Vagina (tissue), 2 donors: ENCODE results near the gene HSBP1. TPM values are rescaled to one million over a fixed set of nuclear protein-coding genes. Genes with fewer than 3 reads are reported as not detected.

Experiments used
- DNase-seq, 2 donors: peaks; one replicate each; pipeline ENCODE4 v3.0.0-alpha.2; 2017; ENCODE audit errors: extremely low spot score in 2 of 2
- H3K27ac ChIP-seq: fragments of 200-600 bp; sonication (generic); one replicate; pipeline ENCODE4 v1.5.1; 2019
- H3K27me3 ChIP-seq: fragments of 200-600 bp; sonication (generic); one replicate; pipeline ENCODE4 v1.5.1; 2019
- H3K36me3 ChIP-seq, 2 donors: fragments of 200-600 bp; sonication (generic); one replicate each; pipeline ENCODE4 v1.5.1; 2017 to 2019
- H3K4me1 ChIP-seq: fragments of 200-600 bp; sonication (generic); one replicate; pipeline ENCODE4 v1.5.1; 2019
- H3K4me3 ChIP-seq, 2 donors: fragments of 200-600 bp; sonication (generic); 1 replicate in 1 of 2; 2 replicates in 1 of 2; pipeline ENCODE4 v1.5.1; 2016 to 2019
- H3K9me3 ChIP-seq: fragments of 200-600 bp; sonication (generic); one replicate; pipeline ENCODE4 v1.5.1; 2019
- POLR2A ChIP-seq, 2 donors: fragments of 450-650 bp; IDR thresholded peaks; one replicate each; pipeline ENCODE4 v1.6.1; 2017; ENCODE audit warnings: antibody characterized with exemption in 2 of 2, mild to moderate bottlenecking in 2 of 2, moderate library complexity in 2 of 2
- POLR2AphosphoS5 ChIP-seq, 2 donors: sonication (generic); formaldehyde crosslinking; IDR thresholded peaks; one replicate each; pipeline ENCODE4 v1.9.0; 2017; ENCODE audit warnings: antibody characterized with exemption in 2 of 2, mild to moderate bottlenecking in 2 of 2, low read depth in 1 of 2; ENCODE audit not compliant: insufficient read depth in 1 of 2
- intact Hi-C: fragments of 100-400 bp; cut with DNase I; formaldehyde crosslinking; loops from one replicate; pipeline ENCODE4 v1.15.1; 2023
- total RNA-seq: library from RNA; depleted of rRNA; stranded (reverse); fragments of >200 nt; gene quantifications from one replicate; pipeline ENCODE4 v1.2.3, GENCODE V29; 2016
- TF ChIP-seq, protein P1 (sequence below), 3 experiments: fragments of 450-650 bp in 2 of 3; fragments of 200-600 bp in 1 of 3; sonication (generic) in 1 of 3; IDR thresholded peaks; one replicate each; pipeline ENCODE4 v1.5.1; 2017 to 2019; ENCODE audit warnings: antibody characterized with exemption in 3 of 3, mild to moderate bottlenecking in 2 of 3, moderate library complexity in 2 of 3

The HSBP1 gene
- total RNA-seq, 1 donor from 2014 or later: 14.2 TPM

DNA sequence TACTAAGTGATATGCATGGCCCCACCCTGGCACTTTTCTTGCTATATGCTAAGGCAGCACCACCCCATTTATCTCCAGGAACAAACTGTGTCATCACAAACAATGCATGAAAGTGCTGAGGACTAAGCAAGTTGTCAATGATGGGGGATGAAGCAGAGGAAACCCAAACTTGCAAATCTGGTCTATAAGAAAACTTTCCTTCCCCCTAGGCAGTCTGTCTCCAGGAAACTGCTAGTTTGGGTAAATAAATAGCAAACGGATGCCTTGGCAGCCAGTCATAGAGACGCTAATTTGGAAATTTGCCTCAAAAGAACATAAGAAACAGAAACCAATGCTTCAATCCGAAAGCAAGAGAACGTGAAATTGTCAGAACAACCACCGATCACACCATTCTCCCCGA is 5.6 kb upstream of the HSBP1 start:
- no peaks in the 10 kb centered on the region for H3K9me3 ChIP-seq
- DNase-seq: no peak
- H3K4me3 ChIP-seq: peak overlapping the region; percentile 26 to 28
- intact Hi-C loops: no loop called here
- no peaks in the 10 kb centered on the region for H3K36me3 ChIP-seq
- H3K27ac ChIP-seq: no peak overlapping the region
- peak in 1 of 2 donors; percentile 21 for TF ChIP-seq POLR2AphosphoS5 (IDR thresholded peaks at IDR 0.05; ENCODE audit: insufficient read depth in 1 of 2, low read depth in 1 of 2)
- TF ChIP-seq, protein P1, sequence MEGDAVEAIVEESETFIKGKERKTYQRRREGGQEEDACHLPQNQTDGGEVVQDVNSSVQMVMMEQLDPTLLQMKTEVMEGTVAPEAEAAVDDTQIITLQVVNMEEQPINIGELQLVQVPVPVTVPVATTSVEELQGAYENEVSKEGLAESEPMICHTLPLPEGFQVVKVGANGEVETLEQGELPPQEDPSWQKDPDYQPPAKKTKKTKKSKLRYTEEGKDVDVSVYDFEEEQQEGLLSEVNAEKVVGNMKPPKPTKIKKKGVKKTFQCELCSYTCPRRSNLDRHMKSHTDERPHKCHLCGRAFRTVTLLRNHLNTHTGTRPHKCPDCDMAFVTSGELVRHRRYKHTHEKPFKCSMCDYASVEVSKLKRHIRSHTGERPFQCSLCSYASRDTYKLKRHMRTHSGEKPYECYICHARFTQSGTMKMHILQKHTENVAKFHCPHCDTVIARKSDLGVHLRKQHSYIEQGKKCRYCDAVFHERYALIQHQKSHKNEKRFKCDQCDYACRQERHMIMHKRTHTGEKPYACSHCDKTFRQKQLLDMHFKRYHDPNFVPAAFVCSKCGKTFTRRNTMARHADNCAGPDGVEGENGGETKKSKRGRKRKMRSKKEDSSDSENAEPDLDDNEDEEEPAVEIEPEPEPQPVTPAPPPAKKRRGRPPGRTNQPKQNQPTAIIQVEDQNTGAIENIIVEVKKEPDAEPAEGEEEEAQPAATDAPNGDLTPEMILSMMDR (IDR thresholded peaks at IDR 0.05): no peak
- H3K27me3 ChIP-seq: no peaks in the 10 kb centered on the region
- H3K4me1 ChIP-seq: peaks cover 18% of the 10 kb centered on the region

DNA sequence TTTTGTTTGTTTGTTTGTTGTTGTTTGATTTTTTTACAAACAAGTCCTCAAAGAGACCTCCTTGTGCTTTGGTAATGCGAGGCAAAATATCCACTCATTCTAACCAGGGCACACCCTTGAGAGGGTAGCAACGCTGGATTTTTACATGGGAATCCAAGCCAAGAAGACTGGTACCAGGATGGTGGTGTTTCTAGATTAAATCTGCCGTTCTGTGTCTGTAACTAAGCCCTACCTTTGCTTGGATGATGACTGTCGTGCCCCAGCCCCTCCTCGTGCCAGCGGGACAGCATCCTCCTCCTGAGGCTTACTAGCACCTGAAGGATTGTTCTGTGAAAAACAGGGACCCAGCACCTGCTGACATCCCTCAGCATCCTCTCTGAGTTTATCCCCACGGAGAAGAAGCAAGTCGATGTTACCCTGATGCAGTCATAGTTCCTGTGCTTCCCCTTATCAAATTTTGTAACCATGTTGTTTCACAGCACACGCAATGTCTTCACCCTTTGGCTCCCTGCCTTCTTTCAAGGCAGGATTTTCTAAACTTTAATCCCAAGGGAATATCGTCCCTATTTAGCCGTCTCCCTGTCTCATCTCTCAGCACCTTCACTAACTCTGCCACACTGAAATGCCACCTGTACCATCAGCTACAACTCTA is 5.1 kb upstream of the HSBP1 start:
- Histone ChIP-seq H3K4me3 (peak overlapping the region; percentile 26 to 28), H3K27ac (no peak overlapping the region)

DNA sequence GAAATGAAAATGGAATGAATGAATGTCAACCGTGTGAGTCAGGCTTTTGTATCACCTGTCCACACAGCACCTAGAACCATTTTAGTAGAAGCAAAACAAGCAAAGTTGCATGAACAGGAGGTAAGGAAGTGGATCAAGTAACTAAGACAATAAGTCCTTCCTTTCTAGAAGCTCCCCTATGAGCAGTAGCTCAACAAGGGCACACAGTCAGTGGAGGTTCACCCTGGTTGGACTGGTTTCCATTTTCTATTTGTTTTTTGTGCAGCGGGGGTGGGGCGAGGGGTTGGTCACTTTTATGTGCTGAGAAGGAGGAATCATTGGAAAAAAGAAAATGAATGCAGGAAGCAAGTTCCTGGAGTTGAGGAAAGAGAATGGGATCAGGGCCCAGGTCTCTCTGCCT is 4.0 kb upstream of the HSBP1 start:
- Histone ChIP-seq H3K4me1 (peaks cover 28% of the 10 kb centered on the region), H3K27ac (no peak overlapping the region), H3K9me3 (no peaks in the 10 kb centered on the region), H3K36me3 (no peaks in the 10 kb centered on the region), H3K27me3 (no peaks in the 10 kb centered on the region), H3K4me3 (no peak overlapping the region)
- intact Hi-C loops: no loop called here
- TF ChIP-seq, protein P1 (IDR thresholded peaks at IDR 0.05): no peak
- TF ChIP-seq POLR2A (IDR thresholded peaks at IDR 0.05) (no peak), POLR2AphosphoS5 (IDR thresholded peaks at IDR 0.05; ENCODE audit: insufficient read depth in 1 of 2, low read depth in 1 of 2) (no peak)
- DNase-seq: no peak

More for the DNA sequence above, 5.1 kb upstream of the HSBP1 start:
- TF ChIP-seq, protein P1 (IDR thresholded peaks at IDR 0.05): no peak
- TF ChIP-seq POLR2A (IDR thresholded peaks at IDR 0.05): no peak
- no peak for TF ChIP-seq POLR2AphosphoS5 (IDR thresholded peaks at IDR 0.05; ENCODE audit: insufficient read depth in 1 of 2, low read depth in 1 of 2)
- H3K27me3 ChIP-seq: no peaks in the 10 kb centered on the region
- H3K9me3 ChIP-seq: no peaks in the 10 kb centered on the region
- peaks cover 23% of the 10 kb centered on the region for H3K4me1 ChIP-seq
- no peaks in the 10 kb centered on the region for H3K36me3 ChIP-seq
- intact Hi-C loops: no loop called here
- no peak for DNase-seq

DNA sequence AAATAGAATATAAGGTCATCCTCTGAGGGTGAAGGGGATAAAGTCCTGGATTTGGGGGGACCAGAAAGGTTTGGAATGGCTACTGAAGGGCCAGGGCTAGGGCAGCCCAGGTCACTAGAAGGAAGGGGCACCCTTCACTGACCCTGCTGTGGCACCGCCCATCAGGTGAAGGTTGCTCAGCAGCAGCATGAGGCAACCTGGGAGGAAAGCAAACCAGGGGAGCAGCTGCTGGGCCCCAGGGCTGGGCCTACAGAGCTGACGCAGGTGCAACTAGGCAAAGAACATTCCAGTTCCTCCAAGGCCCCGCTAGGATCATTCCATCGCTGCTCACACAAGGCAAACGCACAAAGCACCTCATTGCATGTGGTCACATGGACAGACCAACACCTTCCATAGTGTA is 3.4 kb upstream of the HSBP1 start:
- Histone ChIP-seq H3K27me3 (no peaks in the 10 kb centered on the region), H3K4me1 (peaks cover 33% of the 10 kb centered on the region), H3K36me3 (no peaks in the 10 kb centered on the region), H3K9me3 (no peaks in the 10 kb centered on the region), H3K27ac (no peak overlapping the region), H3K4me3 (no peak overlapping the region)
- intact Hi-C loops: no loop called here
- TF ChIP-seq POLR2AphosphoS5 (IDR thresholded peaks at IDR 0.05; ENCODE audit: insufficient read depth in 1 of 2, low read depth in 1 of 2) (no peak), POLR2A (IDR thresholded peaks at IDR 0.05) (no peak)
- TF ChIP-seq, protein P1 (IDR thresholded peaks at IDR 0.05): no peak
- no peak for DNase-seq

DNA sequence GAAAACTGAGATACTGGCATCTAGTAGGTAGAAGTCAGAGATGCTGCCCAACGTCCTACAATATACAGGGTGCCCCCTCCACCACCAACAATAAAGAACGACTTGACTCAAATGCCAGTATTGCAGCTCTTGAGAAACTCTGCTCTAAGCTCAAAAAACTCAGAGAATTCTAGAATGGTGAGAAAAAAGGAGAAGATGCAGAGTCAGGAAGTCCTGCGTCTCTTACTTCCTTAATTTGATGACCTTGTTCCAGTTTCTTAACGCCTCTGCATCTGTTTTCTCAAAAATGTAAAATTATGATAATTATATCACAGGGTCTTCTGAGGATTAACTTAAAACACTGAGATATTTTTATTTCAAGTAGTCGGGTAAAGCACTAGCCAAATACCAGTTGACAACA is 1.7 kb upstream of the HSBP1 start:
- Histone ChIP-seq H3K27me3 (no peaks in the 10 kb centered on the region), H3K36me3 (no peaks in the 10 kb centered on the region), H3K9me3 (no peaks in the 10 kb centered on the region), H3K4me1 (peaks cover 47% of the 10 kb centered on the region), H3K27ac (no peak overlapping the region), H3K4me3 (no peak overlapping the region)
- no peak for DNase-seq
- intact Hi-C loops: no loop called here
- no peak for TF ChIP-seq POLR2A (IDR thresholded peaks at IDR 0.05)
- TF ChIP-seq, protein P1 (IDR thresholded peaks at IDR 0.05): no peak
- no peak for TF ChIP-seq POLR2AphosphoS5 (IDR thresholded peaks at IDR 0.05; ENCODE audit: insufficient read depth in 1 of 2, low read depth in 1 of 2)
